HG03175 (cell line): ENCODE results near the gene CDH4.

Source experiments
- ATAC-seq: cut with Tn5 transposase; IDR thresholded peaks from one replicate; pipeline ENCODE4 v1.9.1; 2021; ENCODE audit warnings: mild to moderate bottlenecking, moderate library complexity; ENCODE audit not compliant: unreplicated experiment

CDH4 gene

DNA sequence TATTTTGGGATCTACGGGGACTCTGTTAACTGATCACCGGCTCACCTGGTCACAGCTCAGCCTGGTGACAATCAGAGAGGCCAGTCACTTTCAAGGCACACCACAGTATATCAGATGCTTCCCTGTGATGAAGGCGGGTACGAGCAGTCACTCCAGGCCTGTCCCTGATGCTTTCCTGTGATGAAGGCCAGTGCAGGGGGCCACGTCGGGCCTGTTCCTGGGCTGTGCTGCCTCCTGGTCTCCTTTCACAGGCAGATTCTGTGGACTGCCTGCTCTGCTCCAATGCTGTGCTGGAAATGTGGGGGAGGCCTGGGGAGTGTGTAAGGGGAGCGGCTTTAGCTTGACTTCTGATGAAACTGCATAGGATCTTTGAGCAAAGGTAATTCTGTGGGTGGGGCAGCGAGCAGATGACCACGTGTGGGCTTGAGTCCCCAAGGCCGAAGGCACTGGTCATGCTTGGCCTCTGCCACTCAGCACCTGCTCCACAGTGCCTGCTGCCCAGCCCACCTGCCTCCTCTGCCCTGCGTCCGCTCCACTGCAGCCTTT is 441.1 kb downstream of the CDH4 start:
- no peak for ATAC-seq

DNA sequence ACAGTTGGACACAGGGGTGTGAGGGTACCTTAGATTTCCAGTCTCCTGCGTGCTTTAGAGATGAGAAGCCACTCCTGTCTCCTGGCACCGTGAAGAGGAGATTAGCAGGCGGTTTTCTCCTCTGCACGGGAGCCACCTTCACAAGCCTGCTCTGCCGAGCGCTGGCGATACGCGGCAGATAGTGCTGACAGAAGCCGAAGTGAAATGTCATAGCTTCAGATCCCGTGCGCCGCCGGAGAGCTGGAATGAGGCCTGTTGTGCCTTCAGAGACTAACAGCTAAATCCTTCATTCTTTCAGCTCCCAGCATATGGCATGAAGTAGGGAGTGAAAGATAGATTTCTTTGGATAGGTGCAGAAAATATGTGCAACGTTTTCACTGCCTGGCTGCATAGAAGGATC is 442.6 kb downstream of the CDH4 start:
- ATAC-seq: no peak

DNA sequence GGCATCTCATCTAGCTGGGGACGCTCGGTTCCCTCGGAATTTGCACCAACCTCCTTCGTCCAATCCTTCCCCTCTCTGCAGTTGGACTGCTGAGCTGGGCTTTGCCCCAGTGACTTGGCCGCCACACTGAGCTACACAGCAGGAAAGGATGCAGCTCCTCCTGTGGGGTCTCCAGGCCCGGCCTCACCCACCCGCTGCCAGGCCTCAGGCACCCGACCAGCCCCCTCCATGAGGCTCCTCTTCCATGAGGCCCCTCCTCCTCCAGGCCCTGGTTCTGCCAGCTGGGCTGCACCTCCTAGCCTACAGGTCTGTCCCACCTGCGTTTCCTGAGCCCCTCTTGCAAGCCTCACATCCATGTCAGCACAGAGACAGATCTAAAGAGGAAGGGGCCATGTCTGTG is 443.7 kb downstream of the CDH4 start:
- no peak for ATAC-seq

DNA sequence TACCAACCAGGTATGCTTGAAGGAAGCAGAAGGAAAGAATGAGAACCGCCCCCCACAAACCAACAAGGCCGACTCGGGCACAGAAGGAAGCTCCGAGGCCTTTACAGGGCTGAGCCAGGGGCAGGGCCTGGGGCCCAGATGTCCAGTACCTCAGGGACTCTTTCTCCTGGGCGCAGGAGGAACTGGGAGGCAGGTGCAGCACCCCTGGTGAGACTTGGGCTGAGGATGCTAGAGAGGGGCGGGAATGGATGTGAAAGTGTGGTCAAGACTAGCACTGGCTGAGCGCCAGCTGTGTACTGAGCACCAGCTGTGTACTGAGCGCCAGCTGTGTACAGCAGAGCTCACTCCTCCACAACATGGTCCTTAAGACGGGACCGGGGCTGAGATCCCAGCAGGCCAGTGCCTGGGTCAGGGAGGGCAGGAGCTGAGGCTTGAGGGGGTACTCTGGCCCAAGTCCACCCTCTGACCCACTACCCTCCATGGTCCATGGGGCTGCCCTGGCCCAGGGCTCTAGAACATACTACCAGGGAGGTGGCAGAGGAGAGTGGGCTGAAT is 444.2 kb downstream of the CDH4 start:
- no peak for ATAC-seq

DNA sequence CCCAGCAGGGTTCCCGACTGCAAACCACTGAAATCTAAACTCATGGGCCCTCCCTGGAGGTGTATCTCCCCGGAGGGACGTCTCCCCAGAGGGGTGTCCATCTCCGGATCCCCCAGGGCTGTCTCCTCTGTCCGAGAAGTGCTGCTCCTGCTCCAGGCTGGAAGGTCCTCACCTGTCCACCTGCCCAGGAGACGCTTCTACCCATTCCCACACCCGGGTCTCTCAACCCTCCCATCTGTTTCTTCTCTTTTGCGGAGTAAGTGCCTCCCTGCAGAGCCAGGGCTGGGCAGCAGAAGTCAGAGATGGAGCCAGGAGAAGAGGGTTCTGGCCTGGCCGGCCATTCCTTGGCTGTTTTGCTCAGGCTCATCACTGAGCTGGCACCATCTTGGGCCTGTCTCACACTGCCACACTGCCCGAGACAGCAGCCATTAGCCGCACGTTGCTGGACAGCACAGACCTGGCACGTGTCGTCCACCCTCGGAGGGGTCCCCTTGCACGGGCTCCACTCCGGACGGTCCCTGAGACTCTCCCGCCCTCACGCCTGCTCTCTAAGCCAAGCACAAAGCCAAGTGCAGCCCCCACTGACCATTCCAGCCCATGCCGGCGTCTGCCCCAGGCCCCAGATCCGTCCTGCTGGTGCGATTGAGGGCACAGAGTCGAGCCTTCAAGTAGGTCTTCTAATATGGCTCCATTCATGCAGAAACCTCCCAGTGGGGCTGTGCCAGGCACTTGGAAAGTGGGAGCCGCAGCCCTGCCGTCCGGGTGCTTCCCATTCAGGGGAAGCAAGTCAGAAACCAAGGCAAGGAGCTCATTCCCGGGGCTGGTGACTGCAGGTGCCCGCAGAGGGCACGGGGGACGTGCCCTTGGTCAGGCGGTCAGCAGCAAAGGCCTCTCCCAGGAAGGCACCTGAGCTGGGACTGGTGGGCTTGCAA is 445.9 kb downstream of the CDH4 start:
- no peak for ATAC-seq

DNA sequence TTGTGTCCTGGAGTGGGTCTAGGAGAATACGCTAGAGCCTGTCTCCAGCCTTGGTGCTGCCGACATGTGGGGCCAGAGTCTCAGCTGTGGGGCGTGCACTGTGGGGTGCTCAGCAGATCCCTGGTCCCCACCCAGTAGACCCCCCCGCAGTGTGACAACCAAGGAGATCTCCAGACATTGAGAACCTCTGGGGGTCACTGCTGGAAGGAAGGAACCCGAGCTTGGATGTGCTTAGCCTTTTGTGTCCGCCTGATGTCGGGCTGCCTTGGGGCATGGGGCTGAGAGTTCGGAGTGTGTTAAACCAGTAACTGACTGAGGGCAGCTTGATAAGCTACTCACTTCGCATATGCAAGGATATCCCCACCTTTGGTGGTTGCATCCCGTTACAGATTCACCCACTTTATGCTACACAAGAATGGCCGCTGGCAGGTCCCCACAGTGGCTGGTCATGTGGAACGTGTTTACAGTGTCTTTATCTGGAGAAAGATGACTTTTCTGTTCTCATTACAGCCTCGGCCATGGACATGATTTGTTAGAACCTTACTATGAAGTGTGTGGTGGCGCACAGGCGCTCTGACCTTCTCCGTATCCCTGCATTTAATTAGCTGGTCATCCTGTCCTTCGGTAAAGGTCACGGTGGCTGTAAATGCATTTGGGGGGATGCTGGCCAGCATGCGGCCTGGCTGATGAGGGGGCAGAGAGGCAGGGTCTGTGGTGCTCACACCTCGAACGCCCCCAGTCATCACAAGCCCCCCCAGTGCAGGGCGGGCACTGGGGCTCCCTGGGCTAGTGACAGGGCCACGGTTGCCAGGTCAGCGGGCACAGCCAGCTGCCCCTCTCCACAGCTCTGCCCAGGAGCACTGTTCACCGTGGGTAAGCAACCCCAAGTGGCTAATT is 446.8 kb downstream of the CDH4 start:
- ATAC-seq: no peak

DNA sequence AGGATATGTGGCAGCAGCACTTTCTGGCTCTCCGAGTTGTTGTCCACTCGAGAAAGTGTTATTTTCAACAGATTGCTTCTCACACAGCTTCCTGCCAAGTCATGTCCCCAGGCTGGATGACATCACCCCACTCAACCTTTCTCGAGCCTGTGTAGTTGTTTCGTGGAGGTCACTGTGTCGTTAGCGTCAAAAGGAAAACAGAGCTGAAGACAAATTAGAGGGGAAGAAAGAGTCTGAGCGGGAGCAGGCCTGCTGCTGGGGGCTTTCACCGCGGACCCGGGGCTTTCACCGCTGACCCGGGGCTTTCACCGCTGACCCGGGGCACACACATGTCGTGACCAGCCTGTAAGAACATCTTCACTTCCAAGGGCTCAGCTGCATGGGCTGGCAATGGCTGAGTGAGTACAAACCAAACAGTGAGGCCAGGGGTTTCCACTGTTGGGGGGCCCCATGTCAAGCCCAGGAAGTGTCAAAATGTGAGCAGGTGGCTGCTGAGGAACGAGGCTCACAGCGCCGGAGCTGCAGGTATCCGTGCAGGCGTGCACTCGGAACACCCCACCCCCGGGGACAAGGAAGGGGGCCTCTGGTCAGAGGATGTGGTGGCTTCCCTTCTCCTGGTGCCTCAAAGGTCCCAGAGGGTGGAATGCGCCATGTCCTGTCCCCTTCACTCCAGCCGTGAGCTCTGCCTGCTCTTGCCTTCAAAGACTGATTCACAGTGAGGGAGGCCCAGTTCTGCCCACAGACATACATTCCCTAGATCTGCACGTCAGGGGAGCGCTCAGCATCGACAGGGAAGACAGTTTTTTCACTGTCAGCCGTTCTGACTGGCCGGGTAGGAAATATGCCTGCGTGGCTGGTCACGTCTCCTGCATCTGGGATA is 447.7 kb downstream of the CDH4 start:
- ATAC-seq: no peak

DNA sequence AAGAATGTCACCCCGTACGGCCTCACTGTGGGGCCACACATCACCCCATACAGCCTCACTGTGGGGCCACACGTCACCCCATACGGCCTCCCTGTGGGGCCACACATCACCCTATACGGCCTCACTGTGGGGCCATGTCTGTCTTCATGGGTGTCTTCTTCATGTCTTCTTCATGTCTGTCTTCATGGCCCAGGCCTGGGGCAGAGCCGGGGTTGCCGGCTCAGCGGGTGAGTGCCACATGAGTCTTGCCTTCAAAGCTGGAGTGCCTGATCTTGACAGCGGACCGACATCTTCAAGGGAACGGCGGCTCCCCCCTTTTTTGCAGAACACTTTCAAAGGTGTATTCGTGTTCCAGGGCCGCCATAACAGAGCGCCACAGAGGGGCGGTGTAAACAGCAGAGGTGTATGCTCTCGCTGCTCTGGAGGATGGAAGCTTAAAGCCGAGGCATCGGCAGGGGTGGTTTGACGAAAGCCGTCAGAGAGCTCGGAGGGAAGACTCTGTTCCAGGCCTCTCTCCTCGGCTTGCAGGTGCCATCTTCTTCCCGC is 448.6 kb downstream of the CDH4 start:
- ATAC-seq: no peak

DNA sequence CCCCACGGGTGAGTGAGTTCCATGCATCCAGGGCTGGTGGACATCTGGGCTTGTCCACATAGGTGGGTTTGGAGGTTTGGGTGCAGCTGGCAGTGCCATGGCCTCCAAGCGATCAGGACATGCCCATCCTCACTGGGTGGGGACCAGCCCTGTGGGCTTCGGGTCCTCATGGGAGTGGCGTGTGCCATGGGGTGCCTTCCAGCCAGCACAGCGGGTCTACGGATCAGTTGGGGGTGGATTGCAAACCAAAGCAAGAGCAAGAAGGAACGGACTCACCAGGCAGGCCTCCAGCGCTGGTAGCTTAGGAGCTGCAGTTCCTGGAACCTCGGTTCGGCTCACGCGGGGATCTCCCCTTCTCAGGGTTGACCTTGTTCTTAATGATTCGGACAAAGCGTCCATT is 449.3 kb downstream of the CDH4 start:
- ATAC-seq: no peak

DNA sequence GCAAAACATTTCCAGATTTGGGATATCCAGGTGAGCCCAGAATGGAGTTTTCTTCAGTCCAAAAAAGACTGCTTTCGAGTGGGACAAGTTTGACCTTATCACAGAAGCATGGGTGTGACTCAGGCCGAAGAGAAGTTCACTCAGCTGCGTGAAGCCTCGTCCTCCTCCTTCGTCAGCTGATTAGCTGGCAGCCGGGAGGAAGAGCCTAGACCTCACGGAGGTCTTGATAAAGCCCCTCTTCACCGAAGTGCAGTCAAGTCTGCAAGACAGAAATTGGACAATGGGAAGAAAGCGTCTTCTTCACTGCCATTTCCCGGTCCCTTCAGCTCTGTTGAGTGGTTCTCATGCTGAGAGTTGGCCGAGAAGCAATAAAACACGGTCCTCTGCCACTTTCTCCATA is 449.7 kb downstream of the CDH4 start:
- no peak for ATAC-seq

DNA sequence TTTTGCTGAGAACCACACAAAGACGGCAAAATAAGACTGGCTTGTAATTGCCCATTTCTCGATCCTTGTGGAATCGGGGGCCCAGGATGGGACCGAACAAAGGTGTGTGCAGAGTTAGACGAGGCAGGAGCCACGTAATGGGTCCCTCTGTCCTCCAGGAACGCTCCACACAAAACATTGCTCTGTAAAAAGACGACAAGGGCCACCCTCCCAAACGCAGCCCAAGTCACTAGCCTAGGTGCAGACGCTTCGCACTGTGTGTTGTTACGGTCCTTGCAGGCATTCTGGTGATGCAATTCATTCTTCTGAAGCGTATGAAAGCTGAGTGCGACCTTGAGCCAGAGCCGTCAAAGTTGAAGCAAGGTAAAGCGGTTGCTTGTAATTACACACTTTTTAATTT is 450.2 kb downstream of the CDH4 start:
- no peak for ATAC-seq

DNA sequence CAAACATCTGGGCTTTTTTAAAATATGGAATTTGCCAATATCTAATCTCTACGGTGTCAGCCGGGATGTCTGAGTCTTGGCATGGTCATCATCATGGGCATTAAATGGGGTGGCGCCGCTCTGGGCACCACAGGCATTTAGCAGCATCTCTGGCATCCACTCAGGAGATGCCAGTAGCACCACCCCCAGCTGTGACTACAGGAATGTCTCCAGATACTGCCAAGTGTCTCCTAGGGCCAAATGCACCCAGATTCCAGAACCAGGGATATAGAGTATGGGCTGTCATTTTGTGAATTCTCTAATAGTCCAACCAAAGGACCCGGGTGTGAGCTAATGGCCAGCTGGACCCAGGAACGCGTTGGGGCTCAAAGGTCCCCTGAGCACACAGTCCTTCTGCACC is 452.6 kb downstream of the CDH4 start:
- ATAC-seq: no peak

DNA sequence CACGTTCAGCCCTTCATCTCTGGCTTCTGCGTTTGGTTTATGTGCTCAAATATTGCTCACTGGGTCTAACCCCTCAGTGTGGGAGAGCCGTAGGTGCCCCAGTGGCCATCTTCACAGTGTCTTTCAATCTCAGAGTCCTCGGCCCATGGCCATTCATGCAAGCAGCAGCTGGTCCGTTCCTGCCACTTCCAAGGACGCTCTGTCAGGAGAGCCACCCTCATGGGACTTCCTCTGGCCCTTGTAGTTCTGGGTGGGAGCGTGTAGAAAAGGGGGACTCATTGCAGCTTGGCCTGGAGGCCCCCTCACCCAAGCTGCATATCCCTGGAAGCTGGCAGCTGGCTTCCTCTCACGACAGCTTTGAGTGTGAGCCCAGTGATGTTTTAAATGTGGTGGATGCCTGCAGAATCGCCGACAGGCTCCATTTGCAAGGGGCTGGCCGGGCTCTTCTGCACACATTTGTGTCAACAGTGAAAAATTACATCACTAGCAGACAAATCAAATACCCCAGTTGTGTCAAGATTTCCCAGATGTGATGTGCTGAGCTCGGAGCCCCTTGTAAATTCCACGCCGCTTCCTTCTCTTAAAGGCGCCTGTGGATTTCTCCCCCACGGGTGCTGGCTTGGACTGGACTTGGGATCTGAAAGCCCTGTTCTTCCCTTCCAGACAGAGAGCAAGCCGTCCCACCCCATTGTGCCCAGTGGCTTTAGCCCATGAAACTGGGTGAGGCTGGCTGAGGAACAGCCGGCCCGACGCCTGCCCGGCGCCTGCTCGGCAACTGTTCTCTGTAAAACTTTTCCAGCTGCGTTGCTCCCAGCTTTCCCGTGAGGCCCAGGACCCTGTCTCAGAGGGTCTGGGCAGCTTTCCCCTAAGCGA is 453.6 kb downstream of the CDH4 start:
- ATAC-seq: no peak

DNA sequence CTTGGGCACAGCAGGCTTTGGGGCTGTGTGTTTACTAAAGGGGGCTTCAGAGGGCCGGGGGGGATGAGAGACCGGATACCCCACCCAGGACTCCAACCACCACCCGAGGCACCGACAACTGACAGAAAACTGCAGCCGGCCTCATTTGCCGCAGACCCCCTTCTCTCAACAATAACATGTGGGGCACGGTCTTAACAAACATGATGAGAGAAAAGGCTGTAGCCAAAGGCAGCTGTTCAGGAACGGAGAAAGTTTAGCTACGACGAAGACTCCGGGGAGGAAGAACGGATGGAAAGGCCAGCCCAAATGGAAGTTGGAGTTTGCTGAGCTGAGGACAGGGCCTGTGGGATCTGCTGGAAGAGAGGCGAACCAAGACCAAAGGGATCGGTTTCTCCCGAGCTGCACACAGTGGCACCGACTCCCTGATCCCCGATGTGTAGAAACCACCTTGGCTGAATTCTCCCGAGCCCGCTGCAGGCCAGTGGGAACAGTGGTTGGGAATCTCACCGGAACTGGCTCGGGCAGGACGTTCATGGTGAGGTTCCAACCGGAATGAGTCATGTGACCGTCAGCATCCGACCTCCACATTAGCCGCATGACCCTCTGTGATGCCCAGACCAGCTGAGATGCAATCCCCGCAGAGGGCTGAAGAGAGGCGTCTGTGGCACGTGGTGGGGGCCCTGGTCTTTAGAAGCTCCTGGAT is 454.3 kb downstream of the CDH4 start:
- no peak for ATAC-seq

DNA sequence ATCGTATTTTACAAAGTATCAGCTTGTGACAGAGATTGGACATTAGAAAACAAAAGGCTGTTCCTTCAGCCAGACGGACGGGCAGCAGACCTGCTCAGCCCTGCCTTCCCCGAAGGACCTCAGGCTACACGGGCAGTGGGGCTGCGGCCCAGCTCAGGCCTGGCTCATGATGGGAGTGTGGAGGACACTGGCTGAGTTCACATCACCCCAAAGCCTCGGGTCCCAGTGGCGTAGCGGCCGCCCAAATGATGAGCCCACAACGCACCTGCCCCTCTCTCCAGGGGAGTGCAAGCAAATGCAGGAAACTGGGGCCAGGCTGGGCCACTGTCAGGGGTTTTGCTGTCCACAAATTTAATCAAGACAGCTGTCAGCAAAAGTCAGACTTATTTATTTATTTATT is 456.8 kb downstream of the CDH4 start:
- no peak for ATAC-seq

DNA sequence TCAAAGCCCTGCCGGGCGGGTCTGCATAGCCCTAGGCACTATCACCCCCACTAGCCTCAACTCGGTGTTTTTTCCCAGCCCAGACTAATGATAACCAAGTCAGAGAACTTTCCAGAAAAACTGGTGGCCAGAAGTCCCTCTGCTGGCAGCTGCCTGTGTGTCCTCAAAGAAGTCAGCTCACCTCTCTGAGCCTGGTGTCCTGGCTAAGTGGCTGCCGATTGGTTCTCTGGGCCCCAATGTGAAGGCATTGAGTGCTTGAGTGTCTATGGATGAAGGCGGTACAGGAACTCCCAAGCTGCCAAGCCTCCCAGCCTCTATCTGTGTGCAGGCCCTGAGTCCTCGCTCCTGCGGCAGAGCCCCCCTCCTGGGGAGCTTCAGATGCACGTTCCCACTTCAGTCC is 458.0 kb downstream of the CDH4 start:
- ATAC-seq: no peak

DNA sequence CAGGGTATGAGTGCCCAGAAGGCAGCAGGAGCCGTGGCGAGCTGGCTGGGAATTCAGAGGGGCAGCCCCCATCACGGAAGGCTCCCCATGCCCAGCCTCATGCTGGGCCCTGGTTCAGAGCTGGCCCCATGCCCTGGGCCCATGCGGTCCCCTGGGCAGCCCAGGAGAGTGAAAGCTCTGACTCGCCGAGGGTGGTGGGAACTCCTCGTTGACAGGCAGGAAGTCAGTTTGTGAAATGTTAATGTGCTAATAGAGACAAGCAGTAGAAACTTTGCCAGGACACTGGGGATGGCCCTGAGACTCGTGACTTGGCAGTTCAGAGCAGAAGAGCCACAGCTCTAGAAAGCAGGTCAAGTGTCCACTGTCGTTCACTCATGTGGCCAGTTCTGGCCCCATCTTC is 460.6 kb downstream of the CDH4 start:
- ATAC-seq: no peak

DNA sequence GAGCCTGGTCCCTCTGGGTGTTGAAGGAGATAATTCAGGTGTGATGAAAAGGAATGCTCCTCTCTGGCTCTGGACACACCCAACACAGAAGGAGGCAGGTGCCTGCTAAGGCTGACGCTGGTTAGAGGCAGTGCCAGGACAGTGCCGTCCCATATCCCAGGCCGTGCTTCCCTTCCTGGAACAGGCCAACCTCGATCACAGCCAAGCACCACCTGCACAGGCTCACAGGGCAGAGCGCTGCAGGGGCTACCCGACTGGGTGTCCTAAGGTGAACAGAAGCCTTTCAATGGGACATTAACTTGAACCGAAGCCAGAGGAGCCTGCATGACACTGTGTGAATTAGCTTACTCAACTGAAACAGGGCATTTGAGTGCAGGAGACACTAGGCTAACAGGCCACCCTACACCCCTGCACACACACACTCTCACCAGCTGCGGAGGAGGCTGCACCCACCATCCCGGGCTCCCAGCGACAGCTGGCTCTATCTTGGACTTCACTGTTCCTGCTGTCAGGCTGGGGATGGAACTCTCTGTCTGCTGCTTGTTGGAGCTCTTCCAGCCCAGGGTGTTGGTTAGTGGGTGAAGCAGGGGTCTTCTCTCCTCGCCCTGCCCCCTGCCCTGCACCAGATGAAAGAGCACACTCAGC is 466.4 kb downstream of the CDH4 start:
- no peak for ATAC-seq
